ENCODE results near the gene SGCA.

DNA sequence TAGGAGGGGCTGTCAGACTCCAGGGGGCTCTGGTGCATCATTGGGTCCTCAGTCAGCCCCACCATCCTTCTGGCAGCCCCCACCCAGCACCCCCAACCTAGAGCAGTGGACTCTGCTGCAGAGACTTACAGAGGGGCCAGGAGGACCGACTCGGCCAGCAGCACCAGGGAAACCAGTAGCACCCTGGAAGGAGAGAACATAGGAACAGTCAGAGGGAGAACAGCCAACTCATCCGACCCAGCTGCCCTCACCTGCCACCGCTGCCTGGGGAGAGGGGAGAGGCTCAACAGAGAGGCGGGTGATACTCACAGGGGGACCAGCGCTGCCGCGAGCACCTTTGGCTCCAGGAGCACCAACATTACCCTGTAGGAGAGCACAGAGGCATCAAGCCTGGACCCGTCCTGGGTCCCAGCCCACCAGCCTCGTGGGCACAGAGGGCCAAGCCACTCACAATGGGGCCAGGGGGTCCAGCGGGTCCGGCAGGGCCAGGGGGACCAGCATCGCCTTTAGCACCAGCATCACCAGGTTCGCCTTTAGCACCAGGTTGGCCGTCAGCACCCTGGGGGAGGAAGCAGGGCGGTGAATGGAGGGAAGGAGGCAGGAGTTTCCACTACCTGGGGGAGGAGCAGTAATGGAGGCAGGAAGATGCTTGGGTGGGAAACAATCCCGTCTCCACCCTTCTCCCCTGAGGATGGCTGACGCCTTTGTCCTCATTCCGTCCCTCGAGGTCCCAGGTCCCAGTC is 23.9 kb downstream of the SGCA start:
- TF ChIP-seq, protein P1, sequence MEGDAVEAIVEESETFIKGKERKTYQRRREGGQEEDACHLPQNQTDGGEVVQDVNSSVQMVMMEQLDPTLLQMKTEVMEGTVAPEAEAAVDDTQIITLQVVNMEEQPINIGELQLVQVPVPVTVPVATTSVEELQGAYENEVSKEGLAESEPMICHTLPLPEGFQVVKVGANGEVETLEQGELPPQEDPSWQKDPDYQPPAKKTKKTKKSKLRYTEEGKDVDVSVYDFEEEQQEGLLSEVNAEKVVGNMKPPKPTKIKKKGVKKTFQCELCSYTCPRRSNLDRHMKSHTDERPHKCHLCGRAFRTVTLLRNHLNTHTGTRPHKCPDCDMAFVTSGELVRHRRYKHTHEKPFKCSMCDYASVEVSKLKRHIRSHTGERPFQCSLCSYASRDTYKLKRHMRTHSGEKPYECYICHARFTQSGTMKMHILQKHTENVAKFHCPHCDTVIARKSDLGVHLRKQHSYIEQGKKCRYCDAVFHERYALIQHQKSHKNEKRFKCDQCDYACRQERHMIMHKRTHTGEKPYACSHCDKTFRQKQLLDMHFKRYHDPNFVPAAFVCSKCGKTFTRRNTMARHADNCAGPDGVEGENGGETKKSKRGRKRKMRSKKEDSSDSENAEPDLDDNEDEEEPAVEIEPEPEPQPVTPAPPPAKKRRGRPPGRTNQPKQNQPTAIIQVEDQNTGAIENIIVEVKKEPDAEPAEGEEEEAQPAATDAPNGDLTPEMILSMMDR (IDR thresholded peaks at IDR 0.05), result no peak
- TF ChIP-seq POLR2A (IDR thresholded peaks at IDR 0.05), result no peak

Measured in body of pancreas (tissue), 4 donors.